Fibroblast of mammary gland (primary cell): Measurements from ENCODE around the gene EHMT1.

Source experiments
- DNase-seq: peaks from one replicate; pipeline ENCODE4 v3.0.0-alpha.2; 2010; ENCODE audit warnings: low read depth
- H3K4me3 ChIP-seq: 2 replicates; pipeline ENCODE4 v1.5.1; 2011; ENCODE audit warnings: low read depth, mild to moderate bottlenecking, low read length, moderate library complexity; ENCODE audit not compliant: control insufficient read depth
- CTCF ChIP-seq: conservative IDR thresholded peaks from 2 replicates; pipeline ENCODE4 v1.5.1; 2011; ENCODE audit warnings: low read depth, low read length, inconsistent platforms; ENCODE audit not compliant: control insufficient read depth, insufficient read depth

Gene EHMT1

GRCh38 chr9:137665697-137666512, 47.1 kb downstream of the EHMT1 start:
- no peak for TF ChIP-seq CTCF
- DNase-seq = no peak
- no peak overlapping the region for H3K4me3 ChIP-seq

- TF ChIP-seq CTCF = no peak
- no peak for DNase-seq
- no peak overlapping the region for H3K4me3 ChIP-seq
Observed at GRCh38 chr9:137666513-137666822, 47.7 kb downstream of the EHMT1 start.

DNA sequence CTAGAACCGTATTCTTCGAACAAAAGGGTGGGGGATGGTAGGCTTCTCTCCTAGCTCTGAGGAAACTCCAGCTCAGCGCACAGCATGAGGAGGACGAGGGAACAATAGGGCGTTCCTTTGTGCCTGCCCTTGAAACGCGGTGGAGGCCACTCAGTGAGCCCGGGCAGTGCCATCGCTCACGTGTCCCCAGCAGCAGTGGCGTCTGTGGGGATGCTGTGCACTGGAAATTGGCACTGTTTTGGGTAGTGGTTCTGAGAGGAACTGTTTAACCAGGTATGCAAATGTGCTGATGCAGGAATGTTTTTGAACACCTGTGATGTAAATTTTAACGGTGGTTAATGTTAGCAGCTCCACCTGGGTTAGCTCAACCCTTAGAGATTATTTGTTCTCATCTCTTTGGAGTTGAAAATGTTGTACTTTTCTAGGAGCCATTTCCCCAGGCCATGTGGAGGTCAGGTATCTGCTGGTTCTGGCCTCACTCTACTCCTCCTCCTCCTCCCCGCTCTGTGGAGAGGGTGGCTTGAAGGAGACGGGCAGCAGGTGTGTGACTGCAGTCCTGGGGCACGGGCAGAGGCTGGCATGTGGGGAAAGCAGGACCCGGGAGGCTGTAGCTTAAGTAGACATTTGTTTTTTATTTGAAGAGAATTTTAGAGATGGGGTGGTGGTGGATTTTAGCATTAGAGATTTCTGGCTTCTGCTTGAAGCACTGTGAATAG, 48.3 kb downstream of the EHMT1 start:
- H3K4me3 ChIP-seq = no peak overlapping the region
- DNase-seq = no peak
- no peak for TF ChIP-seq CTCF

DNA sequence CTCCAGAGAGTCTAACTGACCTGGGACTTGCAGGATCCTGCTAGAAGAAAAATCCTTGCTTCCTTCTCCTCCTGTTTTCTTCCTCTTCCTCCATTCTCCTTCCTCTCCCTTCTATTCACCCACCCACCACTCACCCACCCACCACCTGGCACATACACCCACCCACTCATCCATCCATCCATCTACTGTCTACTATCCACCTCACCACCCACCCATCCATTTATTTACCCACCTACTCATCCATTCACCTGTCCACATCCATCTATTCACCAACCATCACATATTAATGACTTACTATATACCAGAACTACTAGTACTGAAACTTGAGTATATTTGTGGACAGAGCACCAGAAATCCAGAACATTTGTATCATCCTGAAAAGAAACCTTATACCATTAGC, 49.4 kb downstream of the EHMT1 start:
- H3K4me3 ChIP-seq = no peak overlapping the region
- no peak for TF ChIP-seq CTCF
- no peak for DNase-seq

GRCh38 chr9:137669261-137669672, 50.5 kb downstream of the EHMT1 start:
- DNase-seq = peak; percentile 35
- no peak for TF ChIP-seq CTCF

GRCh38 chr9:137670391-137671195, 51.8 kb downstream of the EHMT1 start:
- H3K4me3 ChIP-seq = no peak overlapping the region
- DNase-seq = peak; percentile 27
- TF ChIP-seq CTCF = no peak

More at GRCh38 chr9:137669261-137669672, 50.5 kb downstream of the EHMT1 start:
- H3K4me3 ChIP-seq = no peak overlapping the region
